HUES6 (cell line): Measurements from ENCODE around the gene SLC5A2.
"Not testable (repeated sequence)": the region's sequence is repeated elsewhere in the genome, so short reads cannot be mapped to it uniquely, and the experiment has no call there.

Experiments used
- H3K27ac ChIP-seq: 2 replicates; pipeline ENCODE4 v1.7.0; 2013; ENCODE audit warnings: low read depth, mild to moderate bottlenecking, low read length, inconsistent platforms
- H3K27me3 ChIP-seq: 2 replicates; pipeline ENCODE4 v1.6.1; 2013; ENCODE audit warnings: low read length; ENCODE audit not compliant: control insufficient read depth, insufficient read depth
- H3K36me3 ChIP-seq: 2 replicates; pipeline ENCODE4 v1.6.1; 2013; ENCODE audit warnings: low read length; ENCODE audit not compliant: control insufficient read depth, insufficient read depth
- H3K4me1 ChIP-seq: 2 replicates; pipeline ENCODE4 v1.6.1; 2013; ENCODE audit warnings: low read length; ENCODE audit not compliant: control insufficient read depth, insufficient read depth
- H3K4me3 ChIP-seq: 2 replicates; pipeline ENCODE4 v1.5.1; 2013; ENCODE audit warnings: low read depth, low read length
- H3K9ac ChIP-seq: one replicate; pipeline ENCODE4 v1.6.1; 2013; ENCODE audit warnings: mild to moderate bottlenecking, low read length
- H3K9me3 ChIP-seq: 2 replicates; pipeline ENCODE4 v1.6.1; 2013; ENCODE audit warnings: low read depth, low read length; ENCODE audit not compliant: control insufficient read depth, insufficient read depth

Gene SLC5A2

GRCh38 chr16:31489616-31490584 lies 7.0 kb downstream of the SLC5A2 start:
- Histone ChIP-seq H3K4me3 (no peak overlapping the region), H3K4me1 (peaks cover 7% of the 10 kb centered on the region), H3K9ac (no peak overlapping the region), H3K27ac (no peak overlapping the region), H3K9me3 (no peaks in the 10 kb centered on the region), H3K36me3 (peaks cover 32% of the 10 kb centered on the region), H3K27me3 (peaks cover 59% of the 10 kb centered on the region)

- Histone ChIP-seq H3K27me3 (peaks cover 39% of the 10 kb centered on the region), H3K27ac (no peak overlapping the region), H3K9ac (no peak overlapping the region), H3K9me3 (no peaks in the 10 kb centered on the region), H3K4me3 (no peak overlapping the region), H3K36me3 (peaks cover 44% of the 10 kb centered on the region), H3K4me1 (peaks cover 7% of the 10 kb centered on the region)
These were observed 9.0 kb downstream of the SLC5A2 start for GRCh38 chr16:31491778-31492418.

GRCh38 chr16:31493506-31494125 lies 10.7 kb downstream of the SLC5A2 start:
- H3K9ac ChIP-seq = no peak overlapping the region
- H3K4me3 ChIP-seq = no peak overlapping the region
- H3K27ac ChIP-seq = no peak overlapping the region
- H3K36me3 ChIP-seq = peaks cover 59% of the 10 kb centered on the region
- H3K27me3 ChIP-seq = peaks cover 22% of the 10 kb centered on the region
- no peaks in the 10 kb centered on the region for H3K9me3 ChIP-seq
- no peaks in the 10 kb centered on the region for H3K4me1 ChIP-seq

- Histone ChIP-seq H3K27me3 (no peaks in the 10 kb centered on the region), H3K9ac (no peak overlapping the region), H3K4me1 (peaks cover 5% of the 10 kb centered on the region), H3K27ac (no peak overlapping the region), H3K36me3 (peaks cover 66% of the 10 kb centered on the region), H3K4me3 (no peak overlapping the region), H3K9me3 (no peaks in the 10 kb centered on the region)
These were observed 13.7 kb downstream of the SLC5A2 start for GRCh38 chr16:31496670-31497069.

GRCh38 chr16:31498493-31498892 lies 15.6 kb downstream of the SLC5A2 start:
- H3K4me3 ChIP-seq = no peak overlapping the region
- H3K4me1 ChIP-seq = peaks cover 13% of the 10 kb centered on the region
- H3K9ac ChIP-seq = no peak overlapping the region
- H3K27me3 ChIP-seq = no peaks in the 10 kb centered on the region
- no peak overlapping the region for H3K27ac ChIP-seq
- no peaks in the 10 kb centered on the region for H3K9me3 ChIP-seq
- H3K36me3 ChIP-seq = peaks cover 49% of the 10 kb centered on the region

GRCh38 chr16:31499928-31500327 lies 17.0 kb downstream of the SLC5A2 start:
- peaks cover 47% of the 10 kb centered on the region for H3K36me3 ChIP-seq
- H3K4me1 ChIP-seq = peaks cover 13% of the 10 kb centered on the region
- H3K4me3 ChIP-seq = no peak overlapping the region
- H3K27ac ChIP-seq = no peak overlapping the region
- no peaks in the 10 kb centered on the region for H3K27me3 ChIP-seq
- H3K9ac ChIP-seq = no peak overlapping the region
- H3K9me3 ChIP-seq = no peaks in the 10 kb centered on the region

GRCh38 chr16:31501226-31501965 lies 18.5 kb downstream of the SLC5A2 start:
- H3K9me3 ChIP-seq = no peaks in the 10 kb centered on the region
- no peak overlapping the region for H3K27ac ChIP-seq
- H3K4me1 ChIP-seq = peaks cover 13% of the 10 kb centered on the region
- H3K27me3 ChIP-seq = no peaks in the 10 kb centered on the region
- H3K4me3 ChIP-seq = no peak overlapping the region
- no peak overlapping the region for H3K9ac ChIP-seq
- peaks cover 48% of the 10 kb centered on the region for H3K36me3 ChIP-seq

GRCh38 chr16:31501966-31502348 lies 19.0 kb downstream of the SLC5A2 start:
- H3K27ac ChIP-seq = no peak overlapping the region
- peaks cover 14% of the 10 kb centered on the region for H3K4me1 ChIP-seq
- peaks cover 43% of the 10 kb centered on the region for H3K36me3 ChIP-seq
- H3K9ac ChIP-seq = no peak overlapping the region
- H3K4me3 ChIP-seq = no peak overlapping the region
- no peaks in the 10 kb centered on the region for H3K27me3 ChIP-seq
- no peaks in the 10 kb centered on the region for H3K9me3 ChIP-seq

- Histone ChIP-seq H3K4me3 (no peak overlapping the region), H3K4me1 (peaks cover 19% of the 10 kb centered on the region)
These were observed 20.1 kb downstream of the SLC5A2 start for GRCh38 chr16:31502981-31503380.

GRCh38 chr16:31503555-31503954 lies 20.6 kb downstream of the SLC5A2 start:
- not testable (repeated sequence) for H3K4me3 ChIP-seq, H3K27ac ChIP-seq, H3K9me3 ChIP-seq, H3K9ac ChIP-seq, H3K27me3 ChIP-seq
- Histone ChIP-seq H3K36me3 (peaks cover 29% of the 10 kb centered on the region), H3K4me1 (peaks cover 19% of the 10 kb centered on the region)

More at GRCh38 chr16:31502981-31503380, 20.1 kb downstream of the SLC5A2 start:
- H3K27ac ChIP-seq = no peak overlapping the region
- peaks cover 35% of the 10 kb centered on the region for H3K36me3 ChIP-seq
- no peaks in the 10 kb centered on the region for H3K9me3 ChIP-seq
- H3K27me3 ChIP-seq = no peaks in the 10 kb centered on the region
- H3K9ac ChIP-seq = no peak overlapping the region
